ENCODE results near the gene SCP2.

Gene SCP2

DNA sequence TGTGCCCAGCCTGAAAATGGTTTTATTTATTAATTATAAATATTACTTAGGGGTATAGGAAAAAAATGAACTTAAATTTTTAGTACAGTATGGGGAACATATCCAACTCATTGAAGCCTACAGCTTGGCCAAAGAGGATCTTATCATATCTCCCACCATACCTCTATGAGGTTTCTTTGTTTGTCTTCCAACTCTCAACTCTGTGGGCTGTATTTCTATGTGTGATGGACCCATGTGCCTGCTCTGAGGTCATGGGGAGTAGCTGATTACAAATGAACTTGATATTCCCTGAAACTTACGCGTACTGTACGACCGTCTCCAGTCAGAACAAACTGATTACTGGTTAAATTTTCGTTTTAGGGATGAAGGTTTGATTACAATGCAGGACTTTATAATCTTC is 93.5 kb downstream of the SCP2 start:
- no peak for DNase-seq (ENCODE audit: low read depth)
- TF ChIP-seq, protein P1, sequence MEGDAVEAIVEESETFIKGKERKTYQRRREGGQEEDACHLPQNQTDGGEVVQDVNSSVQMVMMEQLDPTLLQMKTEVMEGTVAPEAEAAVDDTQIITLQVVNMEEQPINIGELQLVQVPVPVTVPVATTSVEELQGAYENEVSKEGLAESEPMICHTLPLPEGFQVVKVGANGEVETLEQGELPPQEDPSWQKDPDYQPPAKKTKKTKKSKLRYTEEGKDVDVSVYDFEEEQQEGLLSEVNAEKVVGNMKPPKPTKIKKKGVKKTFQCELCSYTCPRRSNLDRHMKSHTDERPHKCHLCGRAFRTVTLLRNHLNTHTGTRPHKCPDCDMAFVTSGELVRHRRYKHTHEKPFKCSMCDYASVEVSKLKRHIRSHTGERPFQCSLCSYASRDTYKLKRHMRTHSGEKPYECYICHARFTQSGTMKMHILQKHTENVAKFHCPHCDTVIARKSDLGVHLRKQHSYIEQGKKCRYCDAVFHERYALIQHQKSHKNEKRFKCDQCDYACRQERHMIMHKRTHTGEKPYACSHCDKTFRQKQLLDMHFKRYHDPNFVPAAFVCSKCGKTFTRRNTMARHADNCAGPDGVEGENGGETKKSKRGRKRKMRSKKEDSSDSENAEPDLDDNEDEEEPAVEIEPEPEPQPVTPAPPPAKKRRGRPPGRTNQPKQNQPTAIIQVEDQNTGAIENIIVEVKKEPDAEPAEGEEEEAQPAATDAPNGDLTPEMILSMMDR (conservative IDR thresholded peaks at IDR 0.05; ENCODE audit: low read depth, low read length): no peak
- no peak overlapping the region for H3K4me3 ChIP-seq (ENCODE audit: low read length)

DNA sequence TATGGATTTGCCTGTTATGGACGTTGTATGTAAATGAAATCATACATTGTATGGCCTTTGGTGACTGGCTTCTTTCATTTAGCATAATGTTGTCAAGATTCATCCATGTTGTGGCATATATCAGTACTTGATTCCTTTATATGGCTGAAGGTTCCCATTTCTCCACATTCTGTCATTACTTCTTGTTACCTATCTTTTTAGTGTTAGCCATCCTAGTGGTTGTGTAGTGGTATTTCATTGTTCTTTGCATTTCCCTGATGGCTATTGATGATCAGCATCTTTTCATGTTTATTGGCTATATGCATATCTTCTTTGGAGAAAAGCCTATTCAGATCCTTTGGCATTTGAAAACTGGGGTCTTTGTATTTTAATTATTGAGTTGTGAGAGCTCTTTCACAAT is 95.1 kb downstream of the SCP2 start:
- TF ChIP-seq, protein P1 (conservative IDR thresholded peaks at IDR 0.05; ENCODE audit: low read depth, low read length): no peak
- H3K4me3 ChIP-seq (ENCODE audit: low read length): no peak overlapping the region
- no peak for DNase-seq (ENCODE audit: low read depth)

DNA sequence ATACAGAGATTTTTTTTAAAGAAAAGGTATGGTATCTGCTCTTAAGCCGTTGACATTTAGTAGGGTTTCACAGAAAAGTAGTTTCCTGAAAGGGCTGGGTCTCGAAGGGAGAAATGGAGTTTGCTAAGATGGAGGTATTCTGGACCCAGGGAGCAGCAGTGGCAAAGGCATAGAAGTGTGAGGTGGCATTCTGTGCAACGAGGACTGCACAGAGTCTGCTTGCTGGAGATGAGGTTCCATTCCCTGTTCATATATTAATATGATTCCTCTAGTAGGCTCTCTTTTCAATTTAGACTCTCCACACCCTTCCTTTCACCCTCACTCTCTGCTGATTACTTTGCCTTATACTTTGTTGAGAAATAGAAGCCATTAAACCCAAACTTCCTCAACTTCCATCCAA is 96.5 kb downstream of the SCP2 start:
- H3K4me3 ChIP-seq (ENCODE audit: low read length): no peak overlapping the region
- TF ChIP-seq, protein P1 (conservative IDR thresholded peaks at IDR 0.05; ENCODE audit: low read depth, low read length): no peak
- no peak for DNase-seq (ENCODE audit: low read depth)

DNA sequence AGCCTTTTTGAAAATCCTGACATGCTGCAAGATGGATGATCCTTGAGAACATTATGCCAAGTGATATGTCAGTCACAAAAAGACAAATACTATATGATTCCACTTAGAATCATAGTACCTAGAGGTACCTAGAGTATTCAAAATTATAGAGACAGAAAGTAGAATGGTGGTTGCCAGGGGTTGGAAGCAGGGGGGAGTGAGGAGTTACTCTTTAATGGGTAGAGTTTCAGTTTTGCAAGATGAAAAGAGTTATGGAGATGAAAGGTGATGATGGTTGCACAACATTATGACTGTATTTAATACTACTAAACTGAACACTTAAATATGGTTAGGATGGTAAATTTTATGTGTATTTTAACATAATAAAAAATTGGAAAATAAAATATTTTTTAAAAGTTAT is 97.0 kb downstream of the SCP2 start:
- TF ChIP-seq, protein P1 (conservative IDR thresholded peaks at IDR 0.05; ENCODE audit: low read depth, low read length): no peak

DNA sequence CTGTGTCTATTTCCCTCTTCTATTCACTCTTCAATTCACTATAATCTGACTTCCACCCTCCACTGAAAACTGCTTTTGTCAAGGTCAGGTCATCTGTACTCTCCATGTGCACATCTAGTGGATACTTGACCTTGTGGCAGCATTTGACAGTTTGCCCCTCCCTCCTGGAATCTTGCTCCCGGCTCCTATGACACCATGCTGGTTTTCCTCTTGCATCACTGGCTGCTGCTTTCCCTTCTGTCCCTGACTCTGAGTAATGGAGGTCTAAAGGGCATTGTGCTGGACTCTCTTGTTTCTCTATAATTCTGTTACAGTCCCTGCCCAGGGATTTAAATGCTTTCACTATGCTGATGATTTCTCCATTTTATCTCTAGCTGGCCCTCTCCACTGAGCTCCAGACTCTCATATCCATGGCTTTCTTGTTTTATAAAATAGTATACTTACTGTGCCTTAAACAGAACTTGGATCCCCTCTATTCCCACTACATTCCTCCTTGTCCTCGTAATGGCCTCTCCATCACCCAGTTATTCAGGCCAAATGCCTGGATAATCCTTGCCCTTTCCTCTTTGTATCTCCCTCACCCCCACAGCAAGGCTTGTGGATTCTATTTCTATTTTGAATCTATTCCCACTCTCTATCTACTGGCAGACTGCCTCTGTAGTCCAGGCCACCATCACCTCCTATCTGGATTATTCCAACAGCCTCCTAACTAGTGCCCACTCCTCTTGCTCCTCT is 98.1 kb downstream of the SCP2 start:
- H3K4me3 ChIP-seq (ENCODE audit: low read length): no peak overlapping the region
- TF ChIP-seq, protein P1 (conservative IDR thresholded peaks at IDR 0.05; ENCODE audit: low read depth, low read length): no peak
- no peak for DNase-seq (ENCODE audit: low read depth)

More for the DNA sequence above, 97.0 kb downstream of the SCP2 start:
- no peak for DNase-seq (ENCODE audit: low read depth)
- no peak overlapping the region for H3K4me3 ChIP-seq (ENCODE audit: low read length)

DNA sequence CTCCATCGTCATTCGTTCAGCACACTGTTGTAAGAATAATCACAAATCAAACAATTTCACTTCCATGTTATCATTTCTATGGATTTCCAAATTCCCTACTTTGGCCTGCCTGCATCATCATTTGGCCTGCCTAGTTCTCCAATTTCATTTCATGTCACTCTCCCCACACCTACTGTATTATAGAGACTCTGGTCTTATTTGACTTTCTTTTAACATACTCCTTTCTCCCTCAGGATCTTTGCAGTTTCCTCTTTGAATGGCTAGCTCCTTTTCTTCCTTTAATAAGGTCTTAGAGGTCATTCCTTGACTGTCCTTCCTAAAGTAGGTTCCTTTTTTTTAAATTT is 98.7 kb downstream of the SCP2 start:
- no peak overlapping the region for H3K4me3 ChIP-seq (ENCODE audit: low read length)
- DNase-seq (ENCODE audit: low read depth): no peak
- TF ChIP-seq, protein P1 (conservative IDR thresholded peaks at IDR 0.05; ENCODE audit: low read depth, low read length): no peak

DNA sequence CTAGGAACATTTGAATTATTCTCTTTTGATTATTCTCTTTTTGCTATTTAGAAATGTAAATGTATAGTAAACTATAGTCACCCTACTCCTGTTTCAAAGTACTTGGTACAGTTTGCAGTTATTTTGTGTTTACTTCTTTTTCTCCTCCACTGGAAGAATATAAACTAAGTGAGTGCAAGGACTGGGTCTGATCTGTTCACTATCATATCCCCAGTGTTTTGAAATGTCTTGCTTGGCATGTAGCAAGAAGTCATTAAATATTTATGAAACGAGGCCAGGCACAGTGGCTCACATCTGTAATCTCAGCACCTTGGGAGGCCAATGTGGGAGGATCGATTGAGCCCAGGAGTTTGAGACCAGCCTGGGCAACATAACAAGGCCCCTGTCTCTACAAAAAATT is 99.2 kb downstream of the SCP2 start:
- H3K4me3 ChIP-seq (ENCODE audit: low read length): no peak overlapping the region
- no peak for DNase-seq (ENCODE audit: low read depth)
- TF ChIP-seq, protein P1 (conservative IDR thresholded peaks at IDR 0.05; ENCODE audit: low read depth, low read length): no peak

Data from retinal pigment epithelial cell (primary cell).